Measurements from ENCODE around the gene CNIH1.
"Not testable (repeated sequence)": the region's sequence is repeated elsewhere in the genome, so short reads cannot be mapped to it uniquely, and the experiment has no call there.

Gene CNIH1

GRCh38 chr14:54465654-54466053 is 24.5 kb upstream of the CNIH1 start:
- no peak for DNase-seq

GRCh38 chr14:54462048-54462447 is 20.9 kb upstream of the CNIH1 start:
- DNase-seq = no peak

- no peak for DNase-seq
Observed at GRCh38 chr14:54459106-54459505, 17.9 kb upstream of the CNIH1 start.

- not testable (repeated sequence) for DNase-seq
Observed at GRCh38 chr14:54458536-54458935, 17.4 kb upstream of the CNIH1 start.

- DNase-seq = no peak
Observed at GRCh38 chr14:54457609-54457996, 16.4 kb upstream of the CNIH1 start.

GRCh38 chr14:54456820-54457608 is 15.8 kb upstream of the CNIH1 start:
- not testable (repeated sequence) for DNase-seq

GRCh38 chr14:54455363-54455762 is 14.2 kb upstream of the CNIH1 start:
- DNase-seq = no peak

- DNase-seq = not testable (repeated sequence)
Observed at GRCh38 chr14:54453990-54454389, 12.8 kb upstream of the CNIH1 start.

- DNase-seq = no peak
Observed at GRCh38 chr14:54453252-54453651, 12.1 kb upstream of the CNIH1 start.

GRCh38 chr14:54451961-54452360 is 10.8 kb upstream of the CNIH1 start:
- no peak for DNase-seq

GRCh38 chr14:54451121-54451601 is 10.0 kb upstream of the CNIH1 start:
- no peak for DNase-seq

GRCh38 chr14:54450535-54450934 is 9.4 kb upstream of the CNIH1 start:
- peak; percentile 20 for DNase-seq

GRCh38 chr14:54447231-54447692 is 6.1 kb upstream of the CNIH1 start:
- DNase-seq = no peak

GRCh38 chr14:54446161-54446693 is 5.1 kb upstream of the CNIH1 start:
- DNase-seq = peak; percentile 25

- DNase-seq = no peak
Observed at GRCh38 chr14:54444681-54445080, 3.5 kb upstream of the CNIH1 start.

GRCh38 chr14:54443981-54444380 is 2.8 kb upstream of the CNIH1 start:
- no peak for DNase-seq

GRCh38 chr14:54442961-54443360 is 1.8 kb upstream of the CNIH1 start:
- not testable (repeated sequence) for DNase-seq

- DNase-seq = no peak
Observed at GRCh38 chr14:54440476-54440872, 700 bp downstream of the CNIH1 start.

GRCh38 chr14:54440037-54440436 is 1.1 kb downstream of the CNIH1 start:
- DNase-seq = no peak

- DNase-seq = no peak
Observed at GRCh38 chr14:54438703-54439102, 2.5 kb downstream of the CNIH1 start.

GRCh38 chr14:54437954-54438353 is 3.2 kb downstream of the CNIH1 start:
- not testable (repeated sequence) for DNase-seq

GRCh38 chr14:54435500-54435981 is 5.6 kb downstream of the CNIH1 start:
- DNase-seq = no peak

GRCh38 chr14:54428527-54428926 is 12.6 kb downstream of the CNIH1 start:
- DNase-seq = no peak

- DNase-seq = no peak
Observed at GRCh38 chr14:54427871-54428270, 13.3 kb downstream of the CNIH1 start.
